Loucy (cell line): ENCODE measurements around the gene AGAP9.
"Not testable (repeated sequence)": the region's sequence is repeated elsewhere in the genome, so short reads cannot be mapped to it uniquely, and the experiment has no call there.

ENCODE experiments used
- H2AFZ ChIP-seq: fragments of 200-600 bp; sonication (generic); 2 replicates; pipeline ENCODE4 v1.6.0; 2016; ENCODE audit warnings: antibody characterized with exemption, mild to moderate bottlenecking, low read length, moderate library complexity
- H3F3A ChIP-seq: fragments of 200-600 bp; 2 replicates; pipeline ENCODE4 v1.6.0; 2016; ENCODE audit warnings: antibody characterized with exemption, low read depth, mild to moderate bottlenecking
- H3K27me3 ChIP-seq: fragments of 200-600 bp; sonication (generic); 2 replicates; pipeline ENCODE4 v1.6.1; 2014; ENCODE audit warnings: low read length, mild to moderate bottlenecking; ENCODE audit not compliant: insufficient read depth, poor library complexity, severe bottlenecking
- H3K36me3 ChIP-seq: fragments of 200-600 bp; sonication (generic); 2 replicates; pipeline ENCODE4 v1.6.1; 2016; ENCODE audit warnings: low read length; ENCODE audit not compliant: insufficient read depth
- H3K4me1 ChIP-seq: fragments of 200-600 bp; sonication (generic); 2 replicates; pipeline ENCODE4 v1.5.1; 2014; ENCODE audit warnings: low read length, mild to moderate bottlenecking; ENCODE audit not compliant: insufficient read depth, poor library complexity, severe bottlenecking
- H3K4me2 ChIP-seq: fragments of 200-600 bp; sonication (generic); 2 replicates; pipeline ENCODE4 v1.6.0; 2014; ENCODE audit warnings: antibody characterized with exemption, low read length, low read depth, mild to moderate bottlenecking; ENCODE audit not compliant: poor library complexity, severe bottlenecking
- H3K4me3 ChIP-seq: fragments of 200-600 bp; sonication (generic); 2 replicates; pipeline ENCODE4 v1.5.1; 2014; ENCODE audit warnings: low read length, mild to moderate bottlenecking, mixed read lengths; ENCODE audit not compliant: poor library complexity, severe bottlenecking
- H3K79me2 ChIP-seq: fragments of 200-600 bp; sonication (generic); 2 replicates; pipeline ENCODE4 v1.6.1; 2014; ENCODE audit warnings: low read length; ENCODE audit not compliant: insufficient read depth
- H3K9ac ChIP-seq: fragments of 200-600 bp; sonication (generic); 2 replicates; pipeline ENCODE4 v1.6.0; 2014; ENCODE audit warnings: mild to moderate bottlenecking, low read depth, low read length, moderate library complexity; ENCODE audit not compliant: poor library complexity, severe bottlenecking
- H3K9me2 ChIP-seq: fragments of 200-600 bp; sonication (generic); replicated peaks from 2 replicates; pipeline ENCODE4 v1.6.1; 2016; ENCODE audit warnings: low read depth, low read length, mixed read lengths
- H3K9me3 ChIP-seq: fragments of 200-600 bp; sonication (generic); 2 replicates; pipeline ENCODE4 v1.6.1; 2014; ENCODE audit warnings: mild to moderate bottlenecking, antibody characterized with exemption, low read length, low read depth; ENCODE audit not compliant: insufficient read depth
- H4K20me1 ChIP-seq: fragments of 200-600 bp; sonication (generic); 2 replicates; pipeline ENCODE4 v1.6.0; 2014; ENCODE audit warnings: antibody characterized with exemption, low read length, mild to moderate bottlenecking; ENCODE audit not compliant: insufficient read depth, poor library complexity, severe bottlenecking

AGAP9 gene

GRCh38 chr10:47560452-47560851 is 37.0 kb upstream of the AGAP9 start:
- H3K4me3 ChIP-seq, H2AFZ ChIP-seq, H3K9me3 ChIP-seq, H3K9me2 ChIP-seq, H3F3A ChIP-seq, H3K36me3 ChIP-seq, H3K4me1 ChIP-seq, H4K20me1 ChIP-seq, H3K27me3 ChIP-seq, H3K79me2 ChIP-seq, H3K9ac ChIP-seq, H3K4me2 ChIP-seq: not testable (repeated sequence)

- H3K79me2 ChIP-seq, H4K20me1 ChIP-seq, H3F3A ChIP-seq, H2AFZ ChIP-seq, H3K9me3 ChIP-seq, H3K9ac ChIP-seq, H3K9me2 ChIP-seq, H3K4me3 ChIP-seq, H3K4me2 ChIP-seq, H3K36me3 ChIP-seq, H3K27me3 ChIP-seq, H3K4me1 ChIP-seq: not testable (repeated sequence)
Measured at GRCh38 chr10:47559718-47560308, 36.4 kb upstream of the AGAP9 start.

- H3K4me3 ChIP-seq = not testable (repeated sequence)
Measured at GRCh38 chr10:47558109-47558508, 34.7 kb upstream of the AGAP9 start.

GRCh38 chr10:47557616-47558015 is 34.2 kb upstream of the AGAP9 start:
- not testable (repeated sequence) for H3K36me3 ChIP-seq, H4K20me1 ChIP-seq, H3K9me3 ChIP-seq, H3K79me2 ChIP-seq, H2AFZ ChIP-seq, H3K27me3 ChIP-seq, H3K9ac ChIP-seq, H3F3A ChIP-seq, H3K4me3 ChIP-seq, H3K9me2 ChIP-seq, H3K4me2 ChIP-seq, H3K4me1 ChIP-seq

More at GRCh38 chr10:47558109-47558508, 34.7 kb upstream of the AGAP9 start:
- H3K4me1 ChIP-seq, H2AFZ ChIP-seq, H3K36me3 ChIP-seq, H3K9me2 ChIP-seq, H3F3A ChIP-seq, H4K20me1 ChIP-seq, H3K9me3 ChIP-seq, H3K27me3 ChIP-seq, H3K79me2 ChIP-seq, H3K9ac ChIP-seq, H3K4me2 ChIP-seq: not testable (repeated sequence)

GRCh38 chr10:47555334-47555733 is 31.9 kb upstream of the AGAP9 start:
- H2AFZ ChIP-seq, H3K4me2 ChIP-seq, H3K27me3 ChIP-seq, H3F3A ChIP-seq, H3K4me1 ChIP-seq, H3K9ac ChIP-seq, H3K4me3 ChIP-seq, H3K79me2 ChIP-seq, H3K36me3 ChIP-seq, H3K9me3 ChIP-seq, H4K20me1 ChIP-seq, H3K9me2 ChIP-seq: not testable (repeated sequence)

GRCh38 chr10:47554552-47554951 is 31.1 kb upstream of the AGAP9 start:
- not testable (repeated sequence) for H3K9me3 ChIP-seq, H3K27me3 ChIP-seq, H3K36me3 ChIP-seq, H3K79me2 ChIP-seq, H3K4me1 ChIP-seq, H2AFZ ChIP-seq, H4K20me1 ChIP-seq, H3K4me3 ChIP-seq, H3K9me2 ChIP-seq, H3K9ac ChIP-seq, H3F3A ChIP-seq, H3K4me2 ChIP-seq

GRCh38 chr10:47553860-47554247 is 30.4 kb upstream of the AGAP9 start:
- not testable (repeated sequence) for H2AFZ ChIP-seq
- peak overlapping the region; percentile 85 for H3K9ac ChIP-seq

More at GRCh38 chr10:47553860-47554247, 30.4 kb upstream of the AGAP9 start:
- H3K27me3 ChIP-seq, H3F3A ChIP-seq, H4K20me1 ChIP-seq, H3K79me2 ChIP-seq, H3K4me1 ChIP-seq, H3K9me3 ChIP-seq, H3K36me3 ChIP-seq, H3K9me2 ChIP-seq: not testable (repeated sequence)
- Histone ChIP-seq H3K4me3 (peak overlapping the region; percentile 95), H3K4me2 (peak overlapping the region; percentile 81)
